ENCODE results near the gene ABHD16A. TPM values are rescaled to one million over a fixed set of nuclear protein-coding genes. Genes with fewer than 3 reads are reported as not detected.

The ABHD16A gene
- total and polyA plus RNA-seq, 2 of the 13 experiments (the other 11 are each of a cell fraction or from before 2014, with no cell fraction given) = 43.5 to 45.4 TPM

DNA sequence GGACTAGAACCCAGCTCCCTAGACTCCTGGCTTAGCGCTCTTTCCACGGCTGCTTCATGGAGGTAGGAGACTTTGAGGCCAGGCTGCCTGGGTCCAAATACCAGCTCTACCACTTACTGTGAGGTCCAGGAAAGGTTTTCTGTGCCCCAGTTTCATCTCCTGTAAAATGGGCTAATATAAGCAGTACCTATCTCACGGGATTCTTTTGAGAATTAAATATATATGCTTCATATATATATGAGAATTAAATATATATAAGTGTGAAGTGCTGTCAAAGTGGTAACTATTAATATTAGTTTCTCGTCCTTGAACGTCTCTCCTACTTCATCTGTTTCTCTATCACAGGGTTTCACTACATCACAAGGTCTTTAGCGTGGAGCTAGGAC lies 12.1 kb downstream of the ABHD16A start:
- no TSS peak for BruUV-seq (replicated peaks)
- intact Hi-C loops (cut with micrococcal nuclease; ENCODE audit: unreplicated experiment) = no loop called here
- ChIA-PET CTCF (ENCODE audit: low intra/inter-chr PET ratio, low total read pairs) (interaction anchor here (0.5 kb wide), 1 partner anchor 10 kb away, joined by 3 read pairs; the partner anchor contains the start of gene LY6G5C), POLR2A (interaction anchor here (1.2 to 4.9 kb wide), 3 partner anchors 11 to 76 kb away, joined by 4 to 22 read pairs (median 4); partner anchors contain the start of gene ABHD16A)
- Histone ChIP-seq H3K27ac (ENCODE audit: extremely low read length, insufficient read depth, low read length) (no peak overlapping the region), H3K27me3 (ENCODE audit: control insufficient read depth in 1 of 2, insufficient read depth in 2 of 2, low read length in 2 of 2) (no peaks in the 10 kb centered on the region), H3K4me2 (ENCODE audit: low read depth, low read length) (no peak overlapping the region), H3K9ac (ENCODE audit: insufficient read depth, low read depth, low read length) (no peak overlapping the region), H4K20me1 (ENCODE audit: insufficient read depth, low read length) (no peaks in the 10 kb centered on the region), H2AFZ (ENCODE audit: low read length) (no peak overlapping the region), H3K4me3 (replicated peaks in 1 of 3; ENCODE audit: insufficient read depth in 1 of 3, low read depth in 2 of 3, low read length in 3 of 3) (no peak overlapping the region), H3K9me3 (ENCODE audit: low read length) (no peaks in the 10 kb centered on the region), H3K36me3 (replicated peaks in 1 of 2; ENCODE audit: control insufficient read depth in 1 of 2, insufficient read depth in 2 of 2, low read length in 2 of 2) (peaks cover 62 to 75% of the 10 kb centered on the region in 2 experiments), H3K4me1 (ENCODE audit: insufficient read depth, low read length) (peaks cover 12% of the 10 kb centered on the region; the same call in 1 of the 2 replicates), H3K79me2 (ENCODE audit: insufficient read depth, low read length) (no peaks in the 10 kb centered on the region)
- WGBS (ENCODE audit: low lambda C conversion rate) = over 99% methylated on average over 6 of the region's 6 CpGs
- DNase-seq (ENCODE audit: low spot score) (no peak), FAIRE-seq (no peak), ATAC-seq (no peak)
- TF ChIP-seq POLR2AphosphoS5 (IDR thresholded peaks at IDR 0.05; ENCODE audit: low read depth, low read length) (no peak), ATF2 (CRISPR knock-in tag; IDR thresholded peaks at IDR 0.05) (no peak), HMG20B (CRISPR knock-in tag; conservative IDR thresholded peaks at IDR 0.05) (no peak), ZNF563 (CRISPR knock-in tag; IDR thresholded peaks at IDR 0.05) (no peak), NRL (CRISPR knock-in tag; IDR thresholded peaks at IDR 0.05; ENCODE audit: borderline replicate concordance) (no peak), PBX2 (CRISPR knock-in tag; IDR thresholded peaks at IDR 0.05) (no peak), LBX2 (CRISPR knock-in tag; IDR thresholded peaks at IDR 0.05; ENCODE audit: borderline replicate concordance) (no peak), ZNF296 (CRISPR knock-in tag; conservative IDR thresholded peaks at IDR 0.05) (no peak), NBN (conservative IDR thresholded peaks at IDR 0.05) (no peak), ZFP91 (CRISPR knock-in tag; IDR thresholded peaks at IDR 0.05; ENCODE audit: borderline replicate concordance) (no peak), PCBP2 (optimal IDR thresholded peaks at IDR 0.05; ENCODE audit: low read depth, low read length, poor library complexity, severe bottlenecking) (no peak)
- in situ Hi-C loops (cut with HindIII; ENCODE audit: extremely low pct_ligation_motif_present, low pct_unique_long_range_greater_than_20kb) = no loop called here
